Measurements from ENCODE around the gene FOXS1.

Gene FOXS1

GRCh38 chr20:31869942-31870725 is 24.7 kb upstream of the FOXS1 start, which contains the start of the genes DUSP15 and TTLL9:
Gene DUSP15, minus strand, starts transcription at chr20:31870527. Its CDS starts 190 bp downstream, at chr20:31870337.
Gene TTLL9, plus strand, starts transcription at chr20:31870634. Its CDS starts 493 bp downstream, at chr20:31871127.
- Histone ChIP-seq H3K4me3 (ENCODE audit: low read depth in 1 of 2, low read length in 1 of 2) (peak within 1 kb of the TSS; percentile 6 to 24), H3K27me3 (peaks cover 71% of the 10 kb centered on the region), H3K4me1 (ENCODE audit: control insufficient read depth in 1 of 2, insufficient read depth in 1 of 2, low read depth in 1 of 2, low read length in 1 of 2) (peaks cover 7 to 22% of the 10 kb centered on the region in 2 experiments), H3K27ac (no peak within 1 kb of the TSS), H3K36me3 (no peaks in the 10 kb centered on the region), H3K9me3 (no peaks in the 10 kb centered on the region)
- no peak for TF ChIP-seq CTCF (IDR thresholded peaks at IDR 0.05)

- H3K4me3 ChIP-seq (ENCODE audit: low read depth in 1 of 2, low read length in 1 of 2), result peak overlapping the region; percentile 6 to 24
These were observed 24.2 kb upstream of the FOXS1 start for GRCh38 chr20:31869673-31869941.

GRCh38 chr20:31868853-31869672 is 23.7 kb upstream of the FOXS1 start:
- no peak for TF ChIP-seq CTCF (IDR thresholded peaks at IDR 0.05)
- Histone ChIP-seq H3K27me3 (peaks cover 71% of the 10 kb centered on the region), H3K4me3 (ENCODE audit: low read depth in 1 of 2, low read length in 1 of 2) (peak overlapping the region in 1 of 2 experiments; percentile 24), H3K4me1 (ENCODE audit: control insufficient read depth in 1 of 2, insufficient read depth in 1 of 2, low read depth in 1 of 2, low read length in 1 of 2) (peaks cover 4 to 16% of the 10 kb centered on the region in 2 experiments), H3K36me3 (no peaks in the 10 kb centered on the region), H3K27ac (no peak overlapping the region), H3K9me3 (no peaks in the 10 kb centered on the region)

More at GRCh38 chr20:31869673-31869941, 24.2 kb upstream of the FOXS1 start:
- TF ChIP-seq CTCF (IDR thresholded peaks at IDR 0.05), result no peak
- peaks cover 4 to 16% of the 10 kb centered on the region in 2 experiments for H3K4me1 ChIP-seq (ENCODE audit: control insufficient read depth in 1 of 2, insufficient read depth in 1 of 2, low read depth in 1 of 2, low read length in 1 of 2)
- no peaks in the 10 kb centered on the region for H3K9me3 ChIP-seq
- H3K27me3 ChIP-seq, result peaks cover 71% of the 10 kb centered on the region
- H3K36me3 ChIP-seq, result no peaks in the 10 kb centered on the region
- H3K27ac ChIP-seq, result no peak overlapping the region

- Histone ChIP-seq H3K4me3 (ENCODE audit: low read depth in 1 of 2, low read length in 1 of 2) (no peak overlapping the region), H3K27me3 (peaks cover 73% of the 10 kb centered on the region), H3K9me3 (no peaks in the 10 kb centered on the region), H3K27ac (no peak overlapping the region), H3K4me1 (ENCODE audit: control insufficient read depth in 1 of 2, insufficient read depth in 1 of 2, low read depth in 1 of 2, low read length in 1 of 2) (peaks cover 6 to 22% of the 10 kb centered on the region in 2 experiments), H3K36me3 (no peaks in the 10 kb centered on the region)
- no peak for TF ChIP-seq CTCF (IDR thresholded peaks at IDR 0.05)
These were observed 20.8 kb upstream of the FOXS1 start for GRCh38 chr20:31866221-31866620.

GRCh38 chr20:31864521-31865400 is 19.4 kb upstream of the FOXS1 start:
- no peaks in the 10 kb centered on the region for H3K36me3 ChIP-seq
- no peak overlapping the region for H3K4me3 ChIP-seq (ENCODE audit: low read depth in 1 of 2, low read length in 1 of 2)
- H3K4me1 ChIP-seq (ENCODE audit: control insufficient read depth in 1 of 2, insufficient read depth in 1 of 2, low read depth in 1 of 2, low read length in 1 of 2), result peaks cover 5 to 14% of the 10 kb centered on the region in 2 experiments
- H3K27me3 ChIP-seq, result peaks cover 73% of the 10 kb centered on the region
- no peak overlapping the region for H3K27ac ChIP-seq
- H3K9me3 ChIP-seq, result no peaks in the 10 kb centered on the region
- TF ChIP-seq CTCF (IDR thresholded peaks at IDR 0.05), result no peak
